ENCODE data around the gene CAMK2B. TPM values are rescaled to one million over a fixed set of nuclear protein-coding genes. Genes with fewer than 3 reads are reported as not detected.

Gene CAMK2B
- total RNA-seq, 1 experiment from 2014 or later: 0.34 TPM

DNA sequence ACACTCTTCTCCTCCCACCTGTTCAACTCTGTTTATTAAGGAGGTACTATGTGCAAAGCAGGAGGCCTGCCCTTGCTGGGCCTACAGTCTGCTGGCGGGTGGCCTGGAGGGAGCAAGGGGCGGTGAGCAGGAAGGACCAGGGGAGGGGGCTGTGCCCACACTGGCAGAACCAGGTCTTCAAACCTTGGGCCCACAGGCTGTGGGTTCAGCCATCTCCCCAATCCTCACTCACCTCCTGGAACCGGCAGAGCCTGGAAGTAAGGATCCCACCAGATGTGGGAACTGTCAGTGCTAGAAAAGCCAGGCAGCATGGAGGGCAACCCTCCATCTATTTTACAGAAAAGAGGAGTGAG is 50.8 kb downstream of the CAMK2B start:
- ChIA-PET CTCF (no interaction called here), RAD21 (ENCODE audit: low non-redundant PET in 1 of 2, low total read pairs in 2 of 2, uncharacterized antibody in 2 of 2, unreplicated experiment in 2 of 2) (no interaction called here), POLR2A (no interaction called here)
- no peaks in the 10 kb centered on the region for H3K79me2 ChIP-seq (ENCODE audit: insufficient read depth, low read length)
- no peak for TF ChIP-seq ZFX (IDR thresholded peaks at IDR 0.05)
- TF ChIP-seq CBX3 (IDR thresholded peaks at IDR 0.05; ENCODE audit: low read depth): no peak
- TF ChIP-seq CEBPB (IDR thresholded peaks at IDR 0.05; ENCODE audit: low read depth): no peak
- no peak for TF ChIP-seq EGR1 (IDR thresholded peaks at IDR 0.05; ENCODE audit: low read depth)
- TF ChIP-seq RAD21 (IDR thresholded peaks at IDR 0.05; ENCODE audit: low read depth): no peak
- TF ChIP-seq ZNF274 (IDR thresholded peaks at IDR 0.05; ENCODE audit: low read depth, low read length): no peak
- no peak for TF ChIP-seq SP1 (IDR thresholded peaks at IDR 0.05; ENCODE audit: low read depth)
- no peak for TF ChIP-seq ATF3 (IDR thresholded peaks at IDR 0.05)
- no peak for TF ChIP-seq ZBTB33 (IDR thresholded peaks at IDR 0.05; ENCODE audit: extremely low read depth, insufficient replicate concordance, low read length)
- no peaks in the 10 kb centered on the region for H3K9me3 ChIP-seq (ENCODE audit: control insufficient read depth in 1 of 2, insufficient read depth in 1 of 2, low read depth in 1 of 2, low read length in 2 of 2)
- no TSS peak for BruUV-seq (replicated peaks)
- no peaks in the 10 kb centered on the region for H3K36me3 ChIP-seq (ENCODE audit: control insufficient read depth in 1 of 2, insufficient read depth in 2 of 2, low read length in 2 of 2)
- H3K27ac ChIP-seq (ENCODE audit: low read depth, low read length): no peak overlapping the region
- no peaks in the 10 kb centered on the region for H3K27me3 ChIP-seq (ENCODE audit: insufficient read depth, low read length)
- no peaks in the 10 kb centered on the region for H4K20me1 ChIP-seq (ENCODE audit: insufficient read depth)
- H3K9me2 ChIP-seq (ENCODE audit: insufficient read depth): no peaks in the 10 kb centered on the region
- ATAC-seq: no peak
- H3K4me3 ChIP-seq (replicated peaks in 1 of 2; ENCODE audit: low read depth in 1 of 2, low read length in 2 of 2): no peak overlapping the region
- no peak overlapping the region for H2AFZ ChIP-seq (ENCODE audit: low read depth, low read length, poor library complexity, severe bottlenecking)
- H3K4me1 ChIP-seq (ENCODE audit: control insufficient read depth in 1 of 2, insufficient read depth in 2 of 2, low read length in 2 of 2): no peaks in the 10 kb centered on the region
- no peak for DNase-seq (ENCODE audit: low read depth, low spot score)
- no peak overlapping the region for H3K4me2 ChIP-seq (ENCODE audit: low read length)
- no peak overlapping the region for H3K9ac ChIP-seq (ENCODE audit: low read length)
- intact Hi-C loops (cut with micrococcal nuclease): no loop called here
